SHP77 treated with DMSO at 0.1 percent for 48 hours (cell line): Measurements from ENCODE around the gene MUC6.
"Not testable (repeated sequence)": the region's sequence is repeated elsewhere in the genome, so short reads cannot be mapped to it uniquely, and the experiment has no call there.

Experiments used
- DNase-seq: peaks from one replicate; lab custom pipeline; 2025; lab: John Stamatoyannopoulos, UW

MUC6 gene

DNA sequence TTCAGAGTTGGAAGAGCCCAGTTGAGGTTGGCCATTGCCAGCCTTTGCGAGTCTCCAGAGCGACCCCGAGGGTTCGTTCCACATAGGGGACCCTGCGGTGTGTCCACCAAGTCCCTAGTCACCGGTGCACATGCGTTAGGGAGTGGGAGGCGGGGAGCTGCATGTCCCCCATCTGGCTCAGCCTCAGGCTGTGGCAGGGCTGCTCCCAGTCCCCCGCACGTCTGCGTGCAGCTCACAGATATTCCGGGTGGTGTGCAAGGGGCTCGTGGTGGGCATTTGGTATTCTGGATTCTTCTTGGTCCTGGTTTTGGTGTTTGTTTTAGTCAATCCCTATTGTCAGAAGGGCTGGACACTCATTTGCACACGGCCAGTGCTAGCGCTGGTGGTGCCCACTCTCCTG is 48.8 kb downstream of the MUC6 start:
- DNase-seq: no peak

- DNase-seq: no peak
Observed at GRCh38 chr11:986952-987305, 49.6 kb downstream of the MUC6 start.

GRCh38 chr11:986270-986951 is 50.1 kb downstream of the MUC6 start:
- DNase-seq: no peak

DNA sequence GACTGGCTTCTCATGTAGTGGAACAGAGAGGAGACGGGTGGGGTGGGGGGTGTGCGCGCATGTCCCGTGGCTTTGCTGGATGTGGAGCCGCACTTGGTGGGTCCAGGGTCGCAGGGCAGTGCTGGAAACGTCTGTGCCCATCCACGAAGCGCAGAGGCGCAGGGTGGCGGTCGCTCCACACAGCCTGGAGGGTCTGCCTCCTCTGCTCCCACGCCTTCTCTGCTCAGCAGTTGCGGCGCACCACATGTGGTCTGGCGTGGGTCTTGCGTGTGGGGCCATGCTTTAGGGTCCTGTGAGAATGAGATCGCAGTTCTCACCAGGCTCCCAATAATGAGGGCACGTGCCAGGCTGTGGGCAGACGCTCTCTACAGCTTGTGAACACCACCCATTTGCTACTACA is 50.7 kb downstream of the MUC6 start:
- no peak for DNase-seq

DNA sequence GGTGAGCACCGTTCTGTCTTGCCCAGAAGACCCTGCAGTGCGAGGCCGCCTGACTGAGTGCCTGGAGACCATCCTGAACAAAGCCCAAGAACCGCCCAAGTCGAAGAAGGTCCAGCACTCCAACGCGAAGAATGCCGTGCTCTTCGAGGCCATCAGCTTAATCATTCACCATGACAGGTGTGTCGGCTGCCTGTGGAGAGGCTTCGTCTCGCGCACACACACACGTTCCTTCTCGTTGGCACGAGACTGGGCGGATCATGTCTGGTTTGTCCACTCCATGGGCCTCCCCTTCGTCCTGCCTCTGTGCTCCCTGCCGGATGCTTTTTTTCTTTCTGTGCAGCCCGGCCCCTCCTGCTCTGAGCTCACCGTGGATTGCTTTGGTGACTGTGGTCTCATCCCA is 51.1 kb downstream of the MUC6 start:
- no peak for DNase-seq

- DNase-seq: no peak
Observed at GRCh38 chr11:984546-984945, 52.0 kb downstream of the MUC6 start.

- no peak for DNase-seq
Observed at GRCh38 chr11:981764-982163, 54.8 kb downstream of the MUC6 start.

GRCh38 chr11:980438-981357 is 55.8 kb downstream of the MUC6 start:
- no peak for DNase-seq

DNA sequence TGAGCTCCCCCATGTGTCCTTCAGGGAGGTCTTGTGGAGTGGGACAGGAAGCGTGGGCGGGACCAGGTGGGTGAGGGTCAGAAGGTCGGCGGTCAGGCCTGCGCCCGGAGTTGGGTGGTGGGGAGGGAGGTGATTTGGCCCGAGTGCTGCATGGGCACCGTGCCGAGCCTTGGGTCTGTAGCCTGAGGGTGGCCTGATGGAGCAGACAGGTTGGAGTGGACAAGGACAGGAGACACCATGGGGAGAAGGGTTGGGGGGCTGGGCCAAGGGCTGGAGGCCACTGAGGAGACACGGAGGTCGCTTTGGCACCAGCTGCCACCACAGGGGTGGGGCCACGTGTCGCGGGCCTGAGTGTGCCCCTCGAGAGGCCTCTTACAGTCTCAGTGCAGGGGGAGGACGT is 57.7 kb downstream of the MUC6 start:
- DNase-seq: no peak

DNA sequence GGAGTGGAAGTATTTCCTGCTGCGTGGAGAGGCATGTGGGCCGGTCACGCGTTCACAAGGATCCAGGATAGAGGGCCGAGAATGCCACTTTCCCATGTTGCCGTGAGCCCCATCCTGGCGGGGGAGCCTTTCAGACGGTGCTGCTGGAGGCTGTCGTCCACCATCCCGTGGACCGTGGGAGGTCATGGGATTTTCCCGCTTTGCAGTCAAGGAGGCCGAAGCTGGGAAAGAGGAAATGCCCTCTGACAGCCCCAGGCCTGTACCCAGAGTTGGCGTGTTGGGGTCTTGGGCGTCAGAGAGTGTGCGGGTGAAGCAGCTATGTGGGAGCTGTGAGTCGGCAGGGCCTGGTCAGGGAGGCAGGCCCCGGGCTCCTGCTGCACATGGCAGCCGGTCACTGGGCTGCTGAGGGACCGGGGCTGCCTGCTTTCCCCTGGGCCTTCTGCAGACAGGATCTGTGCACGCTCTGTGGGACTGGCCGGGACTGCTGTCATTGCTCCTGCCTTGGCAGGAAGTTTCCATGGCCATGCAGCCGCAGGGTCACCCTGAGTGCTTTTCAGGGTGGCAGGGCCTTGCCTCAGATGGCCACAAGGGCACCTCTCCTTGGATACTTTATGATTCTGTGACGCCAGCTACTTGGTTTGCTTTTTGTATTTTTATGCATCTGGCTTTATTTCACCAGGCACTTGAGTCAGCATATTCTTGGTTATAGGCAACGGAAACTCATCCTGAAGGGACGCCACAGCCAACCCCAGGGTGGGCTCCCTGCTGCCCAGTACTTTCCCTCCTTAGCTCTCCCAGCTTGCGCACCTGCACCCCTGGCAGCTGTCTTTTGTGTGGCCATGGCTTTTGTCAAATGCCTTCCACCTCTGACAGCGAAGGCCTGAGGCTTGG is 58.4 kb downstream of the MUC6 start:
- no peak for DNase-seq

GRCh38 chr11:976431-977160 is 59.9 kb downstream of the MUC6 start:
- no peak for DNase-seq

DNA sequence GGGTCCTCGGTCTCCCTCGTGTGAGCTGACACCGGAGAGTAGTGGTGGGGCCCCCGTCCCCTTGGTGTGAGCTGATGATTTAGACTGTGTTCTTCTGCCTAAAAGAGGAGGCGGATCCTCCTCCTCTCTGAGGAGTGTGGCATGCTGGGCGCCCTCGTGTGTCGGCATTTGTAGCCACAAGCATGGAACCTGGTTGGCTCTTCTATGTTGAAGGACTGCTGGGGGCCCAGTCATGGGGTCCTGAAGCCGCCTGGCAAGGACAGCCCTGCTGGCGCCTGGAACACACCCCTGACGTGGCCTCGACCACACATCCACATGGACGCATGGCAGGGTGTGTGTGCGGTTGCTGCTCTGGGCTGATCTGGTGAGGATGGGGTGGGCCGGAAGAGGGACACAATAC is 60.7 kb downstream of the MUC6 start:
- no peak for DNase-seq

DNA sequence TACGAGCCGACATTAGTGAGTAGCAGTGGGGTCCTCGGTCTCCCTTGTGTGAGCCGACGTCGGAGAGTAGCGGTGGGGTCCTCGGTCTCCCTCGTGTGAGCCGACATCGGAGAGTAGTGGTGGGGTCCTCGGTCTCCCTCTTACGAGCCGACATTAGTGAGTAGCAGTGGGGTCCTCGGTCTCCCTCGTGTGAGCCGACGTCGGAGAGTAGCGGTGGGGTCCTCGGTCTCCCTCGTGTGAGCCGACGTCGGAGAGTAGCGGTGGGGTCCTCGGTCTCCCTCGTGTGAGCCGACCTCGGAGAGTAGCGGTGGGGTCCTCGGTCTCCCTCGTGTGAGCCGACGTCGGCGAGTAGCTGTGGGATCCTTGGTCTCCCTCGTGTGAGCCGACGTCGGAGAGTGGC is 61.1 kb downstream of the MUC6 start:
- DNase-seq: not testable (repeated sequence)

DNA sequence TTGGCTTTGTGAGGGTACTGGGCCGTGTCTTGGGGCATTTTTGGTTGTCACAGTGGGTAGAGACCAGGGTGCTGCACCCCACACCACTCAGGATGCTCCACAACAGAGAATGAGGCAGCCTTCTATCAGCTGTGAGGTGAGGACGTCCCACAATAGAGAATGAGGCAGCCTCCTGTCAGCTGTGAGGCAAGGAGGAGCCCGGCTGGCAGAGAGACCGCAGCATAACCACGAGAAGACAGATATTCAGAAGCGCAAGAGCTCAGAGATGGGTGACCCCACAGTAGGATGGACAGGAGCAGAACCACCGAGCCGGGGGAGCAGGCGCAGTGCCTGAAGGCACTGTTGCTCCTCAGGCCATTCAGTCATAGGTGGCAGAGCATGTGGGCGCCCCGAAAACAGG is 63.3 kb downstream of the MUC6 start:
- DNase-seq: no peak

DNA sequence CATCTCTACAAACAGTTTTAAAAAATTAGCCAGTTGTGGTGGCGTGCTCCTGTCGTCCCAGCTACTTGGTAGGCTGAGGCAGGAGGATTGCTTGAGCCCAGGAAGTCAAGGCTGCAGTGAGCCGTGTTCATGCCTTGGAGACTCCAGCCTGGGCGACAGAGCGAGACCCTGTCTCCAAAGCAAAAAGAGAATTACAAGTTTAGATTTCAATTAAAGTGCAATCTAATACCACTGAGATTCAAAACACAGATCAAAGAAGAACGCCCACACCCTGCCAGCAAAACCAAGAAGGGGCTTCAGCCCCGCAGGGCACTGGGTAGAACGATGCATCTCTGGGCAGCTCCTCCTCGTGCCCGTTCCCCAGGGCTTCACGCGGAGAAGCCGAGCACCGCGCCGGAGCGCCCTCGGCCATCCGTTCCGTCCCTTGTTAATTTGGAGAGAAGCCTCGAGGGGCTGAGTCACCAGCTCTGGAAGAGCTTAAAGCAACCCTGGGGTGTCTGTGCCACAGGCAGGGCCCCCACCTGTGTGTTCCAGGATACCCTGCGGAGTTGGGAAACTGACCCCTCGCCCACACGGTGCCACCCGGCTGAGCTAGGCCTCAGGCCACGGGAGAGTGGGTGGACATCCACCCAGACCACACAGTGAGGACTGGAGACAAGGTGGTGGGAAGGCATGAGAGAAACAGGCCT is 63.9 kb downstream of the MUC6 start:
- no peak for DNase-seq

DNA sequence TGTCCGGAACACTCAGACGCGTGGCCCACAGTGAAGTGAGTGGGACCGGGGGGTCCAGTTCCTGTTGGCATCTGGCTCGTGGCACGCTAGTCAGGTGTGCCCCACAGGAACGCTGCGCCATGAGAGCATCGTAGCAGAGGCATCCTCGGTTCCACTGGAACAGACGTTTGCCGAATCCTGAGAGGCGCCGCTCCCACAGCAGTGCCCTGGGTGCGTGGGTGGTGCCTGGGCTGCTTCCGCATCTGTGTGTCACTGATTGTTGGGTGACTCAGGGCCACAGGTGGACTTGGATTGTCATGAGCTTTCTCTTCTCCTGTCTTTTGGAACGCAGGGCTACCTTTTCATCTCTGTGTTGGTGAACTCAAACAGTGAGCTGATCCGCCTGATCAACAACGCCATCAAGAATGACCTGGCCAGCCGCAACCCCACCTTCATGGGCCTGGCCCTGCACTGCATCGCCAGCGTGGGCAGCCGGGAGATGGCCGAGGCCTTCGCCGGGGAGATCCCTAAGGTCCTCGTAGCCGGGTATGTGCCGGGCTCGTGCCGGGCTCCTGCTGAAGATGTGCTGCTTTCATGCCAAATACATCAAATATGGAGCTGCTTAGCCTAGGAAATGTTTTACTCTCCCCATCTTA is 64.7 kb downstream of the MUC6 start:
- DNase-seq: no peak

- DNase-seq: no peak
Observed at GRCh38 chr11:971092-971690, 65.3 kb downstream of the MUC6 start.

DNA sequence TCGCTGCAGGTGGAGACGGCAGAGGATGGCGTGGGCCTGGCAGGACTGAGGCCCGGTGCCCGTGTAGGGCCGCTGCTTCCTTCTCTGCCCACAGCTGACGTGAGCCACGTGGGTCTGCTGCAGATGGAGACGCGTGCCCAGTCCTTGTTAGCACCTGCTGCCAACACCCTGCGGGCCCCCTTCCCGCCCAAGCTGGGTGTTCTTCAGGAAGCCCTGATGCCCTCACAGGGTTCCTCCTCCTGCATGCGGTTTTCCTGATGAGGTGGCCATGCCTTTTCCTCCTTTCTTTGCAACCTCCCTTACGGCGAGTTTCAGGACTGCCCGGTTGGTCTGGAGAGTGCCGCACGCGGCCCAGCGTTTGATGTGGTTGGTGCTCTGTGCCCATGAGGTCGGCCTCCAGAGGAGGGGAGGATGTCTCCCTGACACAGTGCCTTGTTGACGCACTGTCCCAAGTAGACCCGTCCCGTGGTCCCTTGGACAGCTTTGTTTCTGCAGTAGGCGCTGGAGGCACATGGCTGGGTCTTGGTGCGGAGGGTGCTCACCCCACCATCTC is 66.1 kb downstream of the MUC6 start:
- DNase-seq: no peak

GRCh38 chr11:969651-970205 is 66.8 kb downstream of the MUC6 start:
- DNase-seq: no peak

DNA sequence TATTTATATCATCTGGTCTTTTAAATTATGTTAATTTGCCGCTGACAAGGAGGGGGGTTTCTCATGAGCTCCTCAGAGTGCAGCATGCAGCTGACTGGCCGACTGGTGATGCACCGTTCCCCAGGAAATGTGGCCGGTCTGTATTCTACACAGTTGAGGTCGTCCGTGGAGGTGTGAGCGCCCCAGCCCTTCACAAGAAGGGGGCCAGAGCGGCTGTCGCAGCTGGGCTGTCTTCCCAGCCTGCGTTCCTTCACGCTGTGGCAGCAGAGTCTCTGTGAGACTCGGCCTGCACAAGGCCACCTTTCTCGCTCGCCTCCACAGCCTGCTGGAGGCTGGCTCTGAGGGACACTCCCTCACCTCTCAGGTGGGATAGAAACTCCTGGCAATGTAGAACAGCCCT is 67.7 kb downstream of the MUC6 start:
- DNase-seq: no peak
